Tibial nerve (tissue), 4 donors: ENCODE results near the gene SLC38A9. TPM values are rescaled to one million over a fixed set of nuclear protein-coding genes. Genes with fewer than 3 reads are reported as not detected.

ENCODE experiments used
- small RNA-seq: library from RNA; depleted of rRNA; stranded (forward); fragments of <200 nt; gene quantifications from one replicate; pipeline ENCODE3, GENCODE V24; 2016
- total RNA-seq, 4 donors: library from RNA; depleted of rRNA; stranded (reverse); fragments of >200 nt; gene quantifications; one replicate each; pipeline ENCODE4 v1.1.0, GENCODE V29; 2016

The SLC38A9 gene
- total RNA-seq, 4 donors from 2014 or later = 11.0 to 39.1 (median 23.6) TPM

Small RNA genes lying within 50 kb of the gene (small RNA-seq; reads per million reads assigned to genes)
- gene AC016632.1 = not detected

Other genes starting within 250 kb of the SLC38A9 start
- gene PLPP1, start 177.4 kb downstream of the SLC38A9 start, total RNA-seq = 100 to 1,000 TPM; 380 to 568 (median 427) TPM
- under 1 TPM in 1 of 4 donors, not detected in 3; 0.21 TPM for gene DDX4, start 25.7 kb upstream of the SLC38A9 start, total RNA-seq
- under 1 TPM in 1 of 4 donors, not detected in 3; 0.60 TPM for gene IL31RA, start 139.0 kb upstream of the SLC38A9 start, total RNA-seq